ENCODE data around the gene KCTD6.
"Not testable (repeated sequence)": the region's sequence is repeated elsewhere in the genome, so short reads cannot be mapped to it uniquely, and the experiment has no call there.

Gene KCTD6

GRCh38 chr3:58527440-58527839, 35.5 kb downstream of the KCTD6 start:
- not testable (repeated sequence) for DNase-seq

GRCh38 chr3:58528629-58529028, 36.7 kb downstream of the KCTD6 start:
- DNase-seq: no peak

- DNase-seq: no peak
Measured at GRCh38 chr3:58529516-58530353, 37.8 kb downstream of the KCTD6 start.

- no peak for DNase-seq
Measured at GRCh38 chr3:58530354-58530865, 38.5 kb downstream of the KCTD6 start.

GRCh38 chr3:58531555-58531954, 39.7 kb downstream of the KCTD6 start:
- no peak for DNase-seq

GRCh38 chr3:58531956-58532355, 40.1 kb downstream of the KCTD6 start:
- no peak for DNase-seq

GRCh38 chr3:58532794-58533220, 40.9 kb downstream of the KCTD6 start:
- peak; percentile 28 to 33 for DNase-seq

GRCh38 chr3:58534592-58535494, 42.9 kb downstream of the KCTD6 start:
- DNase-seq: no peak

GRCh38 chr3:58535531-58536500, 43.9 kb downstream of the KCTD6 start:
- DNase-seq: no peak

- DNase-seq: no peak
Measured at GRCh38 chr3:58536501-58537411, 44.9 kb downstream of the KCTD6 start, which contains the start of gene ACOX2. Gene ACOX2 (minus strand): TSS chr3:58537190. CDS start chr3:58535106, 2,084 bp downstream.

GRCh38 chr3:58537412-58538301, 45.8 kb downstream of the KCTD6 start:
- no peak for DNase-seq

GRCh38 chr3:58539626-58540025, 47.7 kb downstream of the KCTD6 start:
- no peak for DNase-seq

- DNase-seq: no peak
Measured at GRCh38 chr3:58540176-58540858, 48.4 kb downstream of the KCTD6 start.

- no peak for DNase-seq
Measured at GRCh38 chr3:58544541-58544940, 52.6 kb downstream of the KCTD6 start.

- DNase-seq: no peak
Measured at GRCh38 chr3:58551636-58552180, 59.8 kb downstream of the KCTD6 start.

Data from bone marrow (tissue), 2 donors.